GM15510 (cell line): ENCODE results near the gene DDX54.

Experiments
- POLR2A ChIP-seq: IDR thresholded peaks from 3 replicates; pipeline ENCODE4 v1.6.1; 2011; ENCODE audit warnings: borderline replicate concordance; ENCODE audit not compliant: insufficient read length; ENCODE audit errors: extremely low read depth

DDX54 gene

DNA sequence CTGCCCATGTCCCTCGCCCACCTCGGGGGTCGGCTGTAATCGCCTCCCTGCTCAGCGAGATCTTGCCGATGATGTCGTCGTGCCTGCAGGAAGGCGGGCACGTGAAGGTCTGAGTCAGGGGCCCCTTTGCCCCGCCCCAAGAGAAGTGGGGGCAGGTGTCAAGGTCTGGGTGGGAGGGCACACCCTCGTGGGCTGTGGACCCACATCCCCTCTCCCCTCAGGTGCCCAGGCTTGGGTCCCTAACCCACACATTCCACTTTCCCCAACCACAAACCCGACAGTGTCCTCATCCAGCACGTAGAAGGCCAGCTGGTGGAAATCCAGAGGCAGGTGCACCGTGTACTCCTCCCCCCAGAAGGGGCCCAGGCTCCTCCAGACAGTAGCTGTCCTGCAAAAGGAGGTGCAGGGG lies 57.5 kb downstream of the DDX54 start:
- TF ChIP-seq POLR2A, result no peak

DNA sequence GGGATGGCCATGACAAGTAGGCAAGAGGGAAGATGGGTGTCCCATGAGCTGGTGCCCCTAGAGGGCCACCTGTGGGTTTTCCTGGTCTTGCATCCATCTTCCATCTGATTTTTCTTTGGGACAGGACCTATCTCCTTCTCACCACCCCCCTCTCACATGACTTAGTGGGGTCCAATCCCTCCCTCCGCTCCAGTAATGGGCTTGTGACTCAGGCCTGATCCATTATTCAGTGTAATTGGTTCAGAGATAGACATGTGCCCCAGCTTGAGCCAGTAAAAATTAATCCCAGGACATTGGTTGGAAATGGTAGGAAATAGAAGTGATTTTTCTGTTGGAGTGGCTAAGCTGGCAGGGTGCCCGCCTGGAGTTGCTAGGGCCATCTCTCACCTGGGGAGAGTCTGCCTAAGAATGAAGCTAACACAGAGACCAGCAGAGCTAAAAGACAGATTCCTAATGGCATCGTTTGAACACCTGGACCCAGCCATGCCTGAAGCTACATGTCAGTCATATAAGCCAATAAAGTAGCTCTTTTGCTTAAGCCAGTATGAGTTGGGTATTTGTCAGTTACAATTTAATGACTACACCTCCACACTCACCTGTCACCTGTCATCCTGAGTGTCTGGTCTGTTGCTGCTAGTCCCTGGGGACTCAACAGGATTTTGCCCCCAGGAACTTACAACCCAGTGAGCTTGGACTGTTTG lies 64.5 kb downstream of the DDX54 start:
- no peak for TF ChIP-seq POLR2A

DNA sequence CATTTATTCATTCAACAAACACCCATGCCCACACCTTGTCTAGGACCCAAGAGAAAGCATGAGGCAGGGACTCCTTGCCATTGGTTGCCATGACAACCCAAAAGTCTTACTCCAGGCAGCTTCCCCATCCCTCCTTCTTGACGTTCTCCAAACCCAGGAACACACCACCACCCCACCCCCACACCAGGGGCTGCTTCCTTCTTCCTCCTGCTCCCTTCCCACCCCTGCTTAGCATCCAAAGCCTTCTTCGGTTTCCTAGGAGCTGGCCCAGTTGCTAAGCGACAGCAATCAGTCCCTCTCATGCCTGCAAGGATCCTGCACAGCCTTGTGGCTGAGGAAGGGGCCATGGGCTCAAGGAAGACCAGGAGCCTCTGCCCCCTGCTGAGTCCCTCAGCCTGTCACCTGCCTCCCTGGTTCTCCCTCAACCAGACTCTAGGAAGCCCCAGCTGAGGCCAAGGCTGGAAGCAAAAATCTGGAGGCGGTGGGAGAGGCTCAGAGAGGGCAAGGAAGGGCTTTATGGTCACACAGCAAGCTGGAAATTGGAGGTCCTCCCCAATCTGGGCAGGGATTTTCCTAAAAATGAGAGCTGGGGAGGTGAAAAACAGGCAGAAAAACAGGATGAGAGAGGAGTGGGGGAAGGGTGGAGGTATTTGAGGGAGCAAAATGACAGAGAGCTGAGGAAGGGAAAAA lies 65.2 kb downstream of the DDX54 start:
- TF ChIP-seq POLR2A, result no peak

DNA sequence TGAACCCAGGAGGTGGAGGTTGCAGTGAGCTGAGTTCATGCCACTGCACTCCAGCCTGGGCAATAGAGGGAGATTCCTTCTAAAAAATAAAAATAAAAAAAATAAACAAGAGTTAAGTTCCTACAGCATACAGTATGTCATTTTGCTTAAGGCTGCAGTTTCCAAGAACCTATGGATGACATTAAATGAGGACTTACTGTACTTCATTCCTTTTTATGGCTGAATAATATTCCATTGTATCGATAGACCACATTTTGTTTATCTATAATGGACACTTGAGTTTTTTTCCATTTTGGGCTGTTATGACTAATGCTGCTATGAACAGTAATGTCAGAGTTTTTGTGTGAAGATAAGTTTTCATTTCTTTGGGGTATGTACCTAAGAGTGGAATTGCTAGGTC lies 67.1 kb downstream of the DDX54 start:
- TF ChIP-seq POLR2A, result no peak

DNA sequence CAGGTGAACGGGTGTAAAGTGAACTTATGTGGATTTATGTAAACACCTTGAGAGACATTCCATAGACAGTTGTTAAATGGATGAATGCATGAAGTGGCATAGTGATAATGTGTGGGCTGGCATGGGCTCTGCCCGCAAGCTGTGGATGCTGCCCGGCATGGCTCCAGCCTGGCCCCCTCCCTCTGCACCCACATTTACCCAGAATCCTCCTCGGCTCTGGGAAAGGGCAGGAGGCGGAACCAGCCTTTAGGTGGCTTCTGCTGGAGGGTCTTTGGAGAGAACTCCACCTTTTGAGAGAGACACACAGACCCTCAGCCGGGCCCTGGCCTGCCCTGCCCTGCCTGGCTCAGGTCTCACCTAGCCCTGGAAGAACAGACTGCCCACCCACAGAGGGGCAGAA lies 68.4 kb downstream of the DDX54 start:
- TF ChIP-seq POLR2A, result no peak

DNA sequence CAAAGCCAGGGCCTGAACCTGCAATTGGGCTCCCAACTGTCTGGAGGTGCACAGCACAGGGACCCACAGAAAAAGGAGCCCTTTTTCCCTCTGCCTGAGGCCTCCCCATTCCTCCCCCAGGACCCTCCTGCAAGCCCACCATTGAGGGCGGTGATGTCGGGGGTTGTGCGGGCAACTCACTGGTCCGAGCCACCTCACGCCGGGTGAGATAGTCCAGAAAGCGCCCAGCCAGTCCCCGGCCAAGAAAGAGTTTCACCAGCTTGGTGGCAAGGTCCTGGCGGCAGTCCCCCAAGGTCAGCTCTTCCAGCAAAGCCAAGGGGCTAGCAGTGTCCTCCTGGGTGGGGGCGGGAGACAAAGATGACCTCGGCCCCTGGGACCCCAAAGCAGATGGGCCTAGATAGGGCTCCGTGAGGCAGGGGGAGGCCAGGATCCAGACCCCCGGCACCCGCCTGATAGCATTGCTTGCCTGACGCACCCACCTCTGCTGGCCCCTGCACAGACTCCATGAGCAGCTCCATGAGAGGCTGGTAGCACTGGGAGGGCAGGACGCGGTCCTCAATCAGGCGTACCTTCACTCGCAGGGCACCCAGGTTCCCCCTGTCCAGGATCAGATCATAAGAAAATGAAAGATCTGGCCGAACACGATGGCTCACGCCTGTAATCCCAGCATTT lies 69.7 kb downstream of the DDX54 start:
- no peak for TF ChIP-seq POLR2A

DNA sequence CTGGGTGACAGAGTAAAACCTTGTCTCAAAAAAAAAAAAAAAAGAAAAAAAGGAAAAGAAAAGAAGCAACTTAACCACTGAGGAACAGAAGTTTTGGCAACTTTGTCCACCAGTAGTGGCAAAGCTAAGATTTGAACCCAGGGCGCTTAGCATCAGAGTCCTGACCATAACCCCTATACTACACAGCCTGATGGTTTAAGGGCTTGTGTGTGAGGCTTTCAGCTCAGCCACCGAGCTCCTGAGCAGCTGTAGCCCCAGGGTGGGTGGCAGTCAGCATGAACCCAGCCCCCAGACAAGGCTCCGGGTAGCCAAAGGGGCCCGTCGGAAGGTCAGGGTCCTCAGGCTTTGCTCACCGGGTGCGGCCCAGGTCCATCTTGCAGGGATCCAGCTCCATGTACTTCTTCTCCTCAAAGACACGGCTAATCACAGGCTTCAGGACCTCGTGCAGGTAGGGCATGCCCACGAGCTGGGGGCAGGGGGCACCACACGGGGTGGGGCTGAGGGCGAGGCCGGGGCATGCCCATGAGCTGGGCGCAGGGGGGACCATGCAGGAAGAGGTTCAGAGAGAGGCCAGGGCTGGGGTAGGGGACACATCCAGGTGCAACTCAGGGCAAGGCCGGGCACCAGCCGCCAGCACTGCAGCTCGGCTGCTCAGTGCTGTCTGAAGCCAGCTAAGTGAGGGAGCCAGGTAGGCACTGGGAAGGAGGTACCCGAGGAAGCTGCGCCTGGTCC lies 70.7 kb downstream of the DDX54 start:
- TF ChIP-seq POLR2A, result no peak

DNA sequence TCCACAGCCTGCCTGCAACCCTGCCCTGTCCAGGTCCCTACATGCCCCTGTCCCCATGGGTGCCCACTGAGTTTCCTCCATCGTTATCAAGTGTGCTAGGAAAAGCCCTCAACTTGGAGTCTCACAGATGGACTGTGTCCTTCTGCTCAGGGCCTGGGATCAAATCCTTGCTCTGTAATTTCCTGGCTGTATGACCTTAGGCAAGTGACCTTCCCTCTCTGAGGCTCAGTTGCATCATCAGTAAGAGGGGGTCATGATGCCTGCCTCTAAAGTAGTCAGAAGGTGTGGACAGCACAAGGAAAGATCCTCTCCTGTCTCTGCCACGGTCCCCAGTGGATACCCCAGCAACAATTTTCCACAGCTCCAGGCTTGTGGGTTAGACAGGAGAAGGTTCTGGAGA lies 71.9 kb downstream of the DDX54 start:
- TF ChIP-seq POLR2A, result no peak

DNA sequence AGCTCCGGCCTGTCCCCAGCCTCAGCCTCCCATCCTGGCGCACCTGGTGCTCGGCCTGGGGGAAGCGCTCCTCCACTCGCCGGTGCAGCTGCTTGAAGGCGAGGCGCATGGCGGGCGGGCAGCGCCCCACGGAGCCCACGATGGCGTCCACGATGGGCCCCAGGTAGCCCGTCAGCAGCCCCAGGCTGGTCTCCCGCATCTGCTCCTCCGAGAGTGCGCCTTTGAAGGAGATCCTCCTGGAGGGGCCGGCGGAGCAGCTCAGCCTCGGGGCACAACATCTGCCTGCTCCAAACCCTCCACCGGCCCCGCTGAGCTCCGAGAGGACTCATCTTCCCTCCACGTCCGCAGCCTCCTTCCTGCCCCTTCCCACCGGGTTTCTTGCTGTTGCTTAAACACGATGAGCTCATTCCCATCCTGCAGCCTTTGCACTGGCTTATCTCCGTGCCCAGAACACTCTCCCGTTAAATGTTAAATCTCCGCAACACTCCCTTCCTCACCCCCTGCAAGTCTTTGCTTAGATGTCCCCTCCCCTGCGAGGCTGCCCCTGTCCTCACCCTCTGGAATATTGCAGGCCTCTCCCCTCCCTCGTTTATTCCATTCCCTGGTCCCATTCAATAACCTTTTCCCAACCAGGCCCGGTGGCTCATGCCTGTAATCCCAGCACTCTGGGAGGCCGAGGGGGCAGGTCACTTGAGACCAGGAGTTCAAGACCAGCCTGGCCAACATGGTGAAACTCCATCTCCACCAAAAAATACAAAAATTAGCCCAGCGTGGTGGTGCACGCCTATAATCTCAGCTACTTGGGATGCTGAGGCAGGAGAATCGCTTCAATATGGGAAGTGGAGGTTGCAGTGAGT lies 73.0 kb downstream of the DDX54 start:
- TF ChIP-seq POLR2A, result no peak

DNA sequence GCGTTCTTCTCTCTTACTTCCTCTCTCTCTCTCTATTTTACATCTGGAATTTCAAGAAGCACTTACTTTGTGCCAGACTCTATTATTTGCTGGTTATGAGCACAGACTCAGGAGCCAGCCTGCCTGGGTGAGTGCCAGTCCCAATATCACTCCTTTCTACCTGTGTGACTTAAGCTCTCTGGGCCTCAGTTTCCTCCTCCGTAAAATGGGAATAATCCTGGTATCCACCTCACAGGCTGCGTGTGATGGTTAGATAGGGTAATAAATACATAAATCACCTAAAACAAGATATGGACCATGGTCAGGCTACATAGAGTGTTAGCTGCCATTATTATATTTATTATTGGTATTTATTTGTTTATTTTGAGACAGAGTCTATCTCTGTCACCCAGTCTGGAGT lies 74.0 kb downstream of the DDX54 start:
- no peak for TF ChIP-seq POLR2A

DNA sequence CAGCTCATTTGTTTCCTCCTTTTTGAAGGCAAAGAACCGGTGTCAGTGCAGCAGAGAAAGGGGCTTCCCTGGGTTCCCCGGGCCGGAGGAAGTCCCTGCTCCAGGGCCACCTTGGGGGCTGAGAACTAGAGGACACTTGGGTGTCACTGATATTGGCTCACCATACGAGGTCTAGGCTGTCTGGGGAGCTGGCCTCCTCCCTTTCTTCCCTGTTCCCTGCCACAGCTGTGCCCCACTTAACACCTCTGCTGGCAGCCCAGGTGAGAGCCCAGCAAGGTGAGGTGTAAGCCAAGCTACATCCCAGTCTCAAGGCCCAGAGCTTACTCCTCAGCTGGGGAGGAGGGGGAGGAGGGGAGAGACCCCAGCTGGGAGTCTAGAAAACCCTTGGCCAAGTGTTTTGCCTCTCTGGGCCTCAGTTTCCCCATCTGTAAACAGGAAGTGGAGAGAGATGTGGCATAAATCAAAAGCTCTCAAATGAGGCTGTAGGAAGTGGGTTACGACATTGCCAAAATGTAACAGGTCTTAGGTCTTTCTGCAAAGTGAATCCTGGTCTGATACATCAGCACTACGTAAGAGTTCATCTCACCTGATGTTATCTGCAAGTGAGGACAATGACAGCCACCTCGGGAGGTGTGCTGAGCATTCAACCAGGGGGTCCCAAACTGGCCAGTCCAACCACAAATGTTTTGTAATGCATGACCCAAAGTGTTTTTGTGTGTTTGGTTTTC lies 75.2 kb downstream of the DDX54 start:
- no peak for TF ChIP-seq POLR2A

DNA sequence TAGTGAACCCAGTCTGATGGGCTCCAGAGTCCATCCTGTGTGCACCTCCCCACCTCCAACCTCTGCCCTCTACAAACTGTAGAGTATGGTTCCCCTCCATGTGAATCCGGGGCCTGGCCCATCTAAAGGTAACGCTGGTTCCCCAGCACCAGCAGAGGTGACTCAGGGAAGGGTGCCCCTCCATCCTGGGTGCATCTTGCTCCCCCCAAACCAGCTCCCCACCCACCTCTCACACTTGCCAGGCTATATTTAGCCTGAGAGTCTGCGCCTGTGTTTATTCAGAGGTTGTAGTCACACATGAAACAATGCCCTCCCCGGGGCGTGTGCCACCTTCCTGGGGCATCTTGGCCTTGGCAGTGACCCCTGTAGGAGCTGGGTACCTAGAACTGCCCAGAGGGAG lies 75.9 kb downstream of the DDX54 start:
- no peak for TF ChIP-seq POLR2A

DNA sequence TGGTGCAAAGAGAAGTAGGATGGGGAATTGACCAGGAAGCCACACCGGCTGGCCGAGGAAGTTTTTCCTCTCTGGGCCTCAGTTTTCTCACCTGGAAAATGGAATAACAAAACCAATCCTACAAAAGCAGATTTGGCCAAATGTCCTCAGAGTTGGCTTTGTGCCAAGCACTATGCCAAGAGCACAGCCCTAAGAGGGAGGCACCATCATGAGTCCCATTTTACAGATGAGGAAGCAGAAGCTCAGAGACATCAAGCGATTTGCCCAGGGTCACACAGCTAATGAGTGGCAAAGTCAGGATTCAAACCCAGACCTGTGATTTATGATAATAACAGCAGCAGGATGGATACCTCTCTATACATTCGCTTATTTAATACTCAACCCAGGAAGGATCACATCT lies 77.0 kb downstream of the DDX54 start:
- TF ChIP-seq POLR2A, result no peak
